Ishikawa (cell line): ENCODE data around the gene COG1.

Experiments used
- CEBPB ChIP-seq: IDR thresholded peaks from 2 replicates; pipeline ENCODE4 v1.6.1; 2012
- CREB1 ChIP-seq: IDR thresholded peaks from 2 replicates; pipeline ENCODE4 v1.6.1; 2012; ENCODE audit warnings: low read depth
- EGR1 ChIP-seq: IDR thresholded peaks from 2 replicates; pipeline ENCODE4 v1.6.1; 2012
- EP300 ChIP-seq: IDR thresholded peaks from 2 replicates; pipeline ENCODE4 v1.6.1; 2012; ENCODE audit warnings: borderline replicate concordance
- FOXM1 ChIP-seq: IDR thresholded peaks from 2 replicates; pipeline ENCODE4 v1.6.1; 2012; ENCODE audit warnings: low read depth, borderline replicate concordance
- MAX ChIP-seq: IDR thresholded peaks from 2 replicates; pipeline ENCODE4 v1.6.1; 2012
- NFIC ChIP-seq: IDR thresholded peaks from 2 replicates; pipeline ENCODE4 v1.6.1; 2012
- RAD21 ChIP-seq: IDR thresholded peaks from 2 replicates; pipeline ENCODE4 v1.6.1; 2012; ENCODE audit warnings: low read depth
- REST ChIP-seq: IDR thresholded peaks from 2 replicates; pipeline ENCODE4 v1.6.1; 2012; ENCODE audit warnings: low read depth, mild to moderate bottlenecking
- TAF1 ChIP-seq: IDR thresholded peaks from 2 replicates; pipeline ENCODE4 v1.6.1; 2012; ENCODE audit warnings: low read depth, mild to moderate bottlenecking
- TCF12 ChIP-seq: IDR thresholded peaks from 2 replicates; pipeline ENCODE4 v1.6.1; 2012; ENCODE audit warnings: low read depth
- TEAD4 ChIP-seq: IDR thresholded peaks from 2 replicates; pipeline ENCODE4 v1.6.1; 2012
- USF1 ChIP-seq: IDR thresholded peaks from 2 replicates; pipeline ENCODE4 v1.6.1; 2012
- YY1 ChIP-seq: IDR thresholded peaks from 2 replicates; pipeline ENCODE4 v1.6.1; 2012; ENCODE audit warnings: low read depth
- ZBTB7A ChIP-seq: IDR thresholded peaks from 2 replicates; pipeline ENCODE4 v1.6.1; 2012; ENCODE audit warnings: low read depth

COG1 gene

GRCh38 chr17:73160980-73161630 lies 31.8 kb upstream of the COG1 start:
- TF ChIP-seq CEBPB (no peak), RAD21 (no peak), NFIC (no peak), TEAD4 (no peak), YY1 (no peak), TAF1 (no peak), ZBTB7A (no peak), MAX (no peak), EGR1 (no peak), EP300 (no peak), USF1 (no peak), FOXM1 (no peak), CREB1 (no peak), TCF12 (no peak), REST (no peak)

GRCh38 chr17:73163043-73163442 lies 29.8 kb upstream of the COG1 start:
- TF ChIP-seq MAX, result peak; percentile 75
- TF ChIP-seq EP300, result no peak
- 0 out of 2 replicates have a peak, but pooled peaks have one; percentile 51 for TF ChIP-seq USF1

GRCh38 chr17:73165616-73166404 lies 27.0 kb upstream of the COG1 start:
- no peak for TF ChIP-seq YY1
- no peak for TF ChIP-seq EP300
- no peak for TF ChIP-seq TEAD4
- no peak for TF ChIP-seq TAF1
- no peak for TF ChIP-seq CEBPB

GRCh38 chr17:73166731-73167581 lies 25.9 kb upstream of the COG1 start:
- TF ChIP-seq TAF1, result no peak
- TF ChIP-seq ZBTB7A, result no peak
- TF ChIP-seq CREB1, result no peak
- no peak for TF ChIP-seq YY1
- TF ChIP-seq FOXM1, result no peak
- no peak for TF ChIP-seq MAX
- no peak for TF ChIP-seq RAD21
- TF ChIP-seq CEBPB, result no peak
- no peak for TF ChIP-seq NFIC
- TF ChIP-seq EP300, result no peak
- TF ChIP-seq EGR1, result no peak

GRCh38 chr17:73168667-73169066 lies 24.2 kb upstream of the COG1 start:
- TF ChIP-seq REST (no peak), YY1 (no peak), ZBTB7A (no peak), EP300 (no peak), EGR1 (no peak), NFIC (no peak), CREB1 (no peak), TAF1 (no peak), TEAD4 (no peak), USF1 (no peak)
